Heart right ventricle (tissue), 16 donors: Measurements from ENCODE around the gene SEMA3G. TPM values are rescaled to one million over a fixed set of nuclear protein-coding genes. Genes with fewer than 3 reads are reported as not detected.

Experiments used
- ATAC-seq, 8 donors: fragments of 200-7000 bp; cut with Tn5 transposase; one replicate each; pipeline ENCODE4 v1.9.1; 2020; ENCODE audit warnings: mild to moderate bottlenecking in 8 of 8, moderate library complexity in 8 of 8, moderate number of reproducible peaks in 1 of 8
- DNase-seq, 2 donors: peaks; one replicate each; pipeline ENCODE4 v3.0.0-alpha.2; 2020
- H3K27ac ChIP-seq, 10 donors: fragments of 200-600 bp; sonication (generic) in 2 of 10; one replicate each; pipeline versions ENCODE4 v1.5.0 to v1.8.0; 2020 to 2022; ENCODE audit warnings: mild to moderate bottlenecking in 3 of 10
- H3K27me3 ChIP-seq, 7 donors: fragments of 200-600 bp; one replicate each; pipeline ENCODE4 v1.8.0; 2021 to 2022; ENCODE audit warnings: mild to moderate bottlenecking in 2 of 7
- H3K36me3 ChIP-seq, 9 donors: fragments of 200-600 bp; sonication (generic) in 1 of 9; one replicate each; pipeline versions ENCODE4 v1.5.0 to v1.8.0; 2020 to 2022; ENCODE audit warnings: mild to moderate bottlenecking in 2 of 9
- H3K4me1 ChIP-seq, 9 donors: fragments of 200-600 bp; sonication (generic) in 1 of 9; one replicate each; pipeline versions ENCODE4 v1.5.0 to v1.8.0; 2020 to 2022; ENCODE audit warnings: mild to moderate bottlenecking in 4 of 9
- H3K4me3 ChIP-seq, 10 donors: fragments of 200-600 bp; sonication (generic) in 2 of 10; one replicate each; pipeline versions ENCODE4 v1.5.0 to v1.8.0; 2020 to 2022; ENCODE audit warnings: mild to moderate bottlenecking in 7 of 10, moderate library complexity in 2 of 10
- H3K9me3 ChIP-seq, 11 donors: fragments of 200-600 bp in 10 of 11; sonication (generic) in 2 of 11; one replicate each; pipeline versions ENCODE4 v1.5.0 to v1.8.0; 2013 to 2022; ENCODE audit warnings: mild to moderate bottlenecking in 2 of 11, control low read depth in 1 of 11, moderate library complexity in 1 of 11
- WGBS, 2 donors: extraction: QIAGEN DNeasy Blood & Tissue Kit; methylation state at CpG; one replicate each; pipeline ENCODE4 v1.1.7; 2013; ENCODE audit warnings: inconsistent platforms in 1 of 2; 5-methylcytosine and 5-hydroxymethylcytosine counted together
- intact Hi-C, 10 donors: fragments of 100-400 bp; cut with DNase I; formaldehyde crosslinking; loops; one replicate each; pipeline versions ENCODE4 v1.11.1 to v1.14.2; 2022
- polyA plus RNA-seq, 2 donors: library from polyadenylated mRNA; stranded (reverse); fragments of 200-250 nt; gene quantifications; one replicate each; pipeline ENCODE4 v1.2.3, GENCODE V29; 2013
- total RNA-seq, 10 donors: library from RNA; stranded (reverse); fragmentation: NEBNext Ultra II Directional in 3 of 10; extraction: Animal tissue kit (Norgen Biotek cat#: 25700) in 3 of 10; gene quantifications; one replicate each; pipeline versions ENCODE4 v1.2.1 to v1.2.4, GENCODE V29; 2021 to 2023
- TF ChIP-seq, protein P1 (sequence below), 9 donors: fragments of 200-600 bp; sonication (generic) in 2 of 9; IDR thresholded peaks; one replicate each; pipeline versions ENCODE4 v1.5.0 to v1.8.0; 2021 to 2022; ENCODE audit warnings: antibody characterized with exemption in 9 of 9, mild to moderate bottlenecking in 5 of 9, moderate library complexity in 1 of 9
- donor health status: Arrhythmogenic right ventricular cardiomyopathy.
- donor health status: ischemic (EF 13 %, LVEDD 7.1; RV severe dilation, severe dysfunction).
- donor health status: healthy with polysubstance abuse.
- donor health status: DM: no; HTN: yes; CAD: no.
- donor health status: DM: no; HTN: no; CAD: no.
- donor health status: ischemic (EF 25% LVEDD 6.9; RV normal size, moderate dysfunction).
- donor health status: ischemic (EF 25% LVEDD 5.7; RV mildly dilated, moderate dysfunction).
- donor health status: healthy.
- donor health status: DM: yes; HTN: yes; CAD: no.
- donor health status: Ischemic cardiomyopathy.
- donor health status: ischemic (EF 35%, LVEDD 5.7; RV mildly dilated, moderate dysfunction).
- donor health status: nonischemic (EF 11% LVEDD 7.7; RV severe dilation, severe dysfunction).
- donor health status: DM: yes; HTN: yes; CAD: no.
- donor health status: PGD.
- donor health status: ischemic (EF 29% LVEDD 5.4; RV normal size, mild dysfunction).
- donor health status: nonischemic (EF 23%, LVEDD 6.1; RV moderate dilation, normal function).

Gene SEMA3G
- total and polyA plus RNA-seq, 12 donors: 8.3 to 17.8 (median 15.0) TPM

DNA sequence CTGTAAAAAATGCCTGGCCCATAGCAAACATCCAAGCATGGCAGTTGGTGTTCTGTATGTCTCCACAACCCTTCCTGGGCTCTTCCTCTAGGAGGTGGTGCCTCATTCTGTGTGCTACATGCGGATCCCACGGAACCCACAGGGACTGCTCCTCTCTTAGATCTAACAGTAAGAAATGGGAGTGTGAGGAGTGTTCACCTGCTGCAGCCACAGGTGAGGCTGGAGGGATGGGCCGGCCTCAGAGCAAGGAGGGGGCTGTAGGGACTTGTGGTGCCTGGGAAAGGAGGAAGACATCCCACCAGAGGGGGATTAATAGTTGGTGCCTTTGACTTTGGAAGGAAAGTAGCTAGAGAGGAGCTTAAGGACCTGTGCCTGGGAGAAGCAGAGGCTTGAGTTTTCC is 22.2 kb downstream of the SEMA3G start:
- TF ChIP-seq, protein P1, sequence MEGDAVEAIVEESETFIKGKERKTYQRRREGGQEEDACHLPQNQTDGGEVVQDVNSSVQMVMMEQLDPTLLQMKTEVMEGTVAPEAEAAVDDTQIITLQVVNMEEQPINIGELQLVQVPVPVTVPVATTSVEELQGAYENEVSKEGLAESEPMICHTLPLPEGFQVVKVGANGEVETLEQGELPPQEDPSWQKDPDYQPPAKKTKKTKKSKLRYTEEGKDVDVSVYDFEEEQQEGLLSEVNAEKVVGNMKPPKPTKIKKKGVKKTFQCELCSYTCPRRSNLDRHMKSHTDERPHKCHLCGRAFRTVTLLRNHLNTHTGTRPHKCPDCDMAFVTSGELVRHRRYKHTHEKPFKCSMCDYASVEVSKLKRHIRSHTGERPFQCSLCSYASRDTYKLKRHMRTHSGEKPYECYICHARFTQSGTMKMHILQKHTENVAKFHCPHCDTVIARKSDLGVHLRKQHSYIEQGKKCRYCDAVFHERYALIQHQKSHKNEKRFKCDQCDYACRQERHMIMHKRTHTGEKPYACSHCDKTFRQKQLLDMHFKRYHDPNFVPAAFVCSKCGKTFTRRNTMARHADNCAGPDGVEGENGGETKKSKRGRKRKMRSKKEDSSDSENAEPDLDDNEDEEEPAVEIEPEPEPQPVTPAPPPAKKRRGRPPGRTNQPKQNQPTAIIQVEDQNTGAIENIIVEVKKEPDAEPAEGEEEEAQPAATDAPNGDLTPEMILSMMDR (IDR thresholded peaks at IDR 0.05): no peak
- intact Hi-C loops: no loop called here
- Histone ChIP-seq H3K4me1 (no peaks in the 10 kb centered on the region), H3K4me3 (no peak overlapping the region), H3K36me3 (peaks cover 0 to 19% (median 3%) of the 10 kb centered on the region in 9 donors), H3K9me3 (no peaks in the 10 kb centered on the region), H3K27me3 (no peaks in the 10 kb centered on the region), H3K27ac (no peak overlapping the region)
- 92% methylated on average over 3 of the region's 3 CpGs for WGBS, 2 donors
- ATAC-seq (no peak), DNase-seq (no peak)

DNA sequence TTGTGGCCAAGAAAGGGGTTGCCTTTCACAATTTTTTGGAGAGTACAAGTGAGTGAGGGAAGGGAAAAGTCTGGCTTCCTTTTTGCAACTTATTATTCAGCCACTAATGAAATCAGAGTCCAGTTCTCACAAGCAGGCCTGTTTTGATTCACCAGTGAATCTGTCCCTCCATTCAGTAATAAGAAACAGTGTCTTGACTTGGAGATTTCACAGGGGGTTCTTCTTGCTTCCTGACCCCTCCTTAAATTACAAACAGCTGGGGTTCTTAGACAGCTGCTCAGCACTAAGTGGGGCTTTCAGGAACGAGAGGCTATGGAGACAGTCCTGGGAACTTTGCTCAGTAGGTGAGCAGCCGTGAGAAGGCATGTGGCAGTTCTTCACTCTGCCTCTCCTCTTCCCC is 24.5 kb downstream of the SEMA3G start:
- no peak overlapping the region for H3K27ac ChIP-seq
- intact Hi-C loops: no loop called here
- H3K9me3 ChIP-seq: no peaks in the 10 kb centered on the region
- H3K4me3 ChIP-seq: no peak overlapping the region
- peaks cover 0 to 23% (median 6%) of the 10 kb centered on the region in 9 donors for H3K36me3 ChIP-seq
- DNase-seq (no peak), ATAC-seq (no peak)
- H3K4me1 ChIP-seq: no peaks in the 10 kb centered on the region
- WGBS, 2 donors: 75 to 85% methylated on average over 2 of the region's 2 CpGs
- no peaks in the 10 kb centered on the region for H3K27me3 ChIP-seq
- TF ChIP-seq, protein P1 (IDR thresholded peaks at IDR 0.05): no peak

DNA sequence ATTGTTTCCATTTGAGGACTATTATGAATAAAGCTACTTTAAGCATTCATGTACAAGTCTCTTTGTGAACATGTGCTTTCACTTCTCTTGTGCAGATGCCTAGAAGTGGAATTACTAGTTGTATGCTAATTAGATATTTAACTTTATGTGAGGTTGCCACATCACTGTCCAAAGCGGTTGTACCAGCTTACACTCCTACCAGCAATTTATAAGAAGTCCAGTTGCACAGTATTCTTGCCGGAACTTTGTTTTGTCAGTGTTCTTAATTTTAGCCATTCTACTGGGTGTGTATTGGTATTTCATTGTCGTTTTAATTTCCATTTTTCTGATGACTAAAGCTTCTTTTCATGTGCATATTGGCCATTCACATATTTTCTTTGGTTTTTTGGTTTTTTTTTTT is 29.1 kb downstream of the SEMA3G start:
- WGBS, 2 donors: 88 to 97% methylated on average over 3 of the region's 3 CpGs
- peaks cover 6 to 30% (median 26%) of the 10 kb centered on the region in 9 donors for H3K4me1 ChIP-seq
- H3K27ac ChIP-seq: no peak overlapping the region
- peaks cover 0 to 44% (median 6%) of the 10 kb centered on the region in 9 donors for H3K36me3 ChIP-seq
- intact Hi-C loops: no loop called here
- H3K9me3 ChIP-seq: no peaks in the 10 kb centered on the region
- no peaks in the 10 kb centered on the region for H3K27me3 ChIP-seq
- ATAC-seq (no peak), DNase-seq (no peak)
- H3K4me3 ChIP-seq: no peak overlapping the region
- TF ChIP-seq, protein P1 (IDR thresholded peaks at IDR 0.05): no peak

DNA sequence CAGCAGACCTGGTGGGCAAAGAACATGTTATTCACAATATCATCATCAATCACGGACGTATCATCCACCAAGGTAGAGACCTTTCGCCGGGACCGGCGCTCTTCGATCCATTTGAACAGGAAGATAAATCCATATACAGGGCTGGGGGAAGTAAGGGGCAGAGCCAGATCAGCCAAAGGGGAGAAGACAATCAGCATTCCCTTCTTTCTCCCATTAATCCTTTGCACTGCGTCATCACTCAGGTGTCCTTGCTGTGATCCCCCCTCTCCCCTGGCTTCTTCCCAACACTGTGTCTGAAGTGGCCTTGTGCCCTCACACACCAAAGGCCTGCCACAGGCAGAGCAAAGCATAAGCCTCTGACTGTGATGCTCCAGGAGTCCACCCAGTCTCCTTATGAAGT is 36.4 kb downstream of the SEMA3G start:
- intact Hi-C loops: no loop called here
- DNase-seq (no peak), ATAC-seq (no peak)
- TF ChIP-seq, protein P1 (IDR thresholded peaks at IDR 0.05): no peak
- H3K36me3 ChIP-seq: peaks cover 0 to 58% (median 29%) of the 10 kb centered on the region in 9 donors
- WGBS, 2 donors: 90 to 95% methylated on average over 8 of the region's 8 CpGs
- H3K27ac ChIP-seq: no peak overlapping the region
- H3K4me3 ChIP-seq: peak overlapping the region in 5 of 10 donors; percentile 67 to 100 (median 98)
- H3K4me1 ChIP-seq: peaks cover 6 to 49% (median 41%) of the 10 kb centered on the region in 9 donors
- H3K9me3 ChIP-seq: no peaks in the 10 kb centered on the region
- H3K27me3 ChIP-seq: no peaks in the 10 kb centered on the region
